AG04449 (cell line): Measurements from ENCODE around the gene NME7.

Experiments used
- CTCF ChIA-PET: fragments of 350-600 bp; formaldehyde crosslinking; extraction: SDS; loops from one replicate; lab custom pipeline; 2021; ENCODE audit warnings: antibody characterized with exemption; lab: Yijun Ruan, JAX
- POLR2A ChIA-PET: fragments of 400-600, 350-600 bp; formaldehyde crosslinking; extraction: SDS; loops from one replicate; lab custom pipeline; 2020; ENCODE audit warnings: antibody characterized with exemption, inconsistent platforms; lab: Yijun Ruan, JAX
- DNase-seq: peaks from one replicate; pipeline ENCODE4 v3.0.0-alpha.2; 2010; ENCODE audit warnings: low read depth, low spot score
- H3K4me3 ChIP-seq: 2 replicates; pipeline ENCODE4 v1.5.1; 2011; ENCODE audit warnings: low read depth, mild to moderate bottlenecking, control low read depth, low read length
- TF ChIP-seq, protein P1 (sequence below): IDR thresholded peaks from one replicate; pipeline ENCODE4 v1.5.1; 2011; ENCODE audit warnings: mild to moderate bottlenecking, moderate library complexity, low read length, control low read depth, inconsistent platforms; ENCODE audit not compliant: insufficient read depth; ENCODE audit errors: missing control alignments

NME7 gene

DNA sequence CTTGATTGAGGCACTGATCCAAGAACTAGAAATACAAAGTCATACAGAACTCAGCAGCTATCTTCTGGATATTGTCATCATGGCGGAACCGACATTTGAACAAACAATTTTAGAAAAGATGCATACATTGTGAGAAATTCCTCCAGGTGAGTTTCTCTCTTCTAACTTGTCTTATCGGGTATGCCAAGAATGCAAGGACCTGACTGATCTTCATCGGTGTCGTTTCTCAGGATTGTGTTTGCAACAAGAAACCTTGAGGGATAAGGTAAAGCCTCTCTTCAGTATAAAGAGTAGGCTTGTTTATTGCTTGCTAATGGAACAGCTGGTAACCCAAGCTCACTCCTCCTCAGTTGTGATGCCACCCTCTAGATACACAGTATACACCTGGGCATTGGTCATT is 62.2 kb downstream of the NME7 start:
- POLR2A ChIA-PET, result no interaction called here
- H3K4me3 ChIP-seq, result no peak overlapping the region

DNA sequence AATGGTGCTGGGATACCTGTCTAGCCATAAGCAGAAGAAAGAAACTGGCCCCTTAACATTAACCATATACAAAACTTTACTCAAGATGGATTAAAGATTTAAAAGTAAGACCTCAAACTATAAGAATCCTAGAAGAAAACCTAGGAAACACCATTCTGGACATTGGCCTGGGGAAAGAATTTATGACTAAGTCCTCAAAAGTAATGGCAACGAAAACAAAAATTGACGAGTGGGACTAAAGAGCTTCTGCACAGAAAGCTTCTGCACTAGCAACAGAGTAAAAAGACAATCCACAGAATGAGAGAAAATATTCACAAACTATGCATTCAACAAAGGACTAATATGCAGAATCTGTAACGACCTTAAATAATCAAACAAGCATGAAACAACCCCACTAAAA is 66.7 kb downstream of the NME7 start:
- DNase-seq, result no peak
- no peak overlapping the region for H3K4me3 ChIP-seq
- TF ChIP-seq, protein P1, sequence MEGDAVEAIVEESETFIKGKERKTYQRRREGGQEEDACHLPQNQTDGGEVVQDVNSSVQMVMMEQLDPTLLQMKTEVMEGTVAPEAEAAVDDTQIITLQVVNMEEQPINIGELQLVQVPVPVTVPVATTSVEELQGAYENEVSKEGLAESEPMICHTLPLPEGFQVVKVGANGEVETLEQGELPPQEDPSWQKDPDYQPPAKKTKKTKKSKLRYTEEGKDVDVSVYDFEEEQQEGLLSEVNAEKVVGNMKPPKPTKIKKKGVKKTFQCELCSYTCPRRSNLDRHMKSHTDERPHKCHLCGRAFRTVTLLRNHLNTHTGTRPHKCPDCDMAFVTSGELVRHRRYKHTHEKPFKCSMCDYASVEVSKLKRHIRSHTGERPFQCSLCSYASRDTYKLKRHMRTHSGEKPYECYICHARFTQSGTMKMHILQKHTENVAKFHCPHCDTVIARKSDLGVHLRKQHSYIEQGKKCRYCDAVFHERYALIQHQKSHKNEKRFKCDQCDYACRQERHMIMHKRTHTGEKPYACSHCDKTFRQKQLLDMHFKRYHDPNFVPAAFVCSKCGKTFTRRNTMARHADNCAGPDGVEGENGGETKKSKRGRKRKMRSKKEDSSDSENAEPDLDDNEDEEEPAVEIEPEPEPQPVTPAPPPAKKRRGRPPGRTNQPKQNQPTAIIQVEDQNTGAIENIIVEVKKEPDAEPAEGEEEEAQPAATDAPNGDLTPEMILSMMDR, result no peak
- ChIA-PET CTCF (no interaction called here), POLR2A (no interaction called here)

More for the DNA sequence above, 62.2 kb downstream of the NME7 start:
- CTCF ChIA-PET, result interaction anchor here (0.5 kb wide), 1 partner anchor 190 kb away, joined by 4 read pairs; no protein-coding TSS in a partner anchor
- no peak for DNase-seq
- TF ChIP-seq, protein P1, result no peak

DNA sequence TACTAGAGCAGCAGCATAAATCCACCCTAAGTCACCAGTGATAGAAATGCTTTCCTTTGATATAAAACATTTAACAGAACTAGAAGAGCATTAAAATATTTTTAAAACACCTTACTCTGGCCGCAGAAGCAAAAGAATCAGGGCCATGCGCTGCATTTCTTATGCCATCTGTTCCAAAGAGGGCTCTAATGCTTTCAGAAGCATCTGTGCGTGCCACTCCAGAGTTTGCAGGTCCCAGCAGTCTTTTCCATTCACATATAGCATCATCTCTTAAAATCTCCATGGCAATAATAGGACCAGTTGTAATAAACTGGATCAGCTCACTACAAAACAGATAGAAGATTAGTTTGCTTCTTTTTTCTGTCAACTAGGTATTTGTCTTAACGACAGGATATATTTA is 69.2 kb downstream of the NME7 start:
- TF ChIP-seq, protein P1, result no peak
- POLR2A ChIA-PET, result no interaction called here
- no peak for DNase-seq
- CTCF ChIA-PET, result no interaction called here
- no peak overlapping the region for H3K4me3 ChIP-seq

DNA sequence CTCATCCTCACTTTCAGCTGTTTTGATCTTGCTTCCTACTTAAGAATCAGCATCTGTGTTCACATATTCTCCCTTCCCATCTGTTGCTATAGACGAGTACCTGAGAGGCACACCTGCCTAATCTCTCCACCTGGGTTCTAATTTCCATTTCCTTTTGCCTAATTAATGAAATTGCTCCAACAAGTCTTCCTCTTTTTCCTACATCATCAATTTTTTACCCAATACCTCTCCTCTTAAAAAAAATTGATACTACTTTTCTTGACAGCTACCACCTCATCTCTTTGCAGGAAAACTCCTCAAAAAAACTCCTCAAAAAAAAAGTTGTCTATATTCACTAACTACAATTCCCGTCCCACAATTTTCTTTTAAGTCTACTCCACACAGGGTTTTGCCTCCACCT is 71.8 kb downstream of the NME7 start:
- TF ChIP-seq, protein P1, result no peak
- ChIA-PET POLR2A (no interaction called here), CTCF (no interaction called here)
- no peak for DNase-seq
- no peak overlapping the region for H3K4me3 ChIP-seq

DNA sequence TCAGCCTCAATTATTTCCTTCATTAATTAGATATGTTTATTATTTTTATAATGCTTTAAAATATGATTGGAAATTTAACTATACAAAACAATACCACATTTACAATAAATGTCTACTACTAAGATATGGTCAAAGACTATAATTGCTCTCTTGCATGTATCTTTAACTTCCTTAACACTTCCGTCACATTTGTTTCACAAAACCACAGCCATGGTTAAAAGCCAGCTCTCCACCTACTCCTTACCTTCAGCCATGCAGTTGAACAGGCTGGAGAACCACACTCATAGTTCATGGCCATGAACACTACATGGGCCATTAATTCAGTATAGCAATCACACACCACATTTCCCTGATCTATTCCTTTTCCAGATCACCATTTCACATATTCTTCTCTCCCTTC is 72.2 kb downstream of the NME7 start:
- TF ChIP-seq, protein P1, result no peak

DNA sequence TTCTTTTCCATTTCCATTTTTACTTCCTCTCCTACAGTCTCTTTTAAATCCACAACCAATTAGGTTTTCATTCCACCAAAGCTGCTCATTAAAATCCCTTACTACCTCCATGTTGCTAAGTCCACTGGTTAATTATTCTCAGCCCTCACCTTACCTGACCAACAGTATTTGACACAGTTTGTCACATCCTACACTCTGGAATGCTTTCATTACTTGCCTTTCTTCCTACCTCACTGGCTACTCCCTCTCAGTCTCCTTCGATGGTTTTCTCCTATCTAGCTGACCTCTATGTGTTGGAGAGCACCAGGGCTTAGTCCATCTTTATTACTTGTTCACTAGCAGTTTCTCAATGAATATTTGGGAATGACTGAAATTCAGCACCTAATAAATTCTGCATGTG is 78.6 kb downstream of the NME7 start:
- POLR2A ChIA-PET, result no interaction called here
- TF ChIP-seq, protein P1, result no peak
- CTCF ChIA-PET, result interaction anchor here (1.3 kb wide), 1 partner anchor 59 kb away, joined by 3 read pairs; no protein-coding TSS in a partner anchor
- no peak overlapping the region for H3K4me3 ChIP-seq
- DNase-seq, result no peak

More for the DNA sequence above, 72.2 kb downstream of the NME7 start:
- H3K4me3 ChIP-seq, result no peak overlapping the region
- ChIA-PET POLR2A (no interaction called here), CTCF (interaction anchor here (1.0 kb wide), 1 partner anchor 53 kb away, joined by 4 read pairs; no protein-coding TSS in a partner anchor)
- DNase-seq, result no peak
